Measurements from ENCODE around the gene GNAS-AS1.

- no peak for TF ChIP-seq REST (IDR thresholded peaks at IDR 0.05; ENCODE audit: low read depth, low read length)
- no peak for TF ChIP-seq CREB1 (IDR thresholded peaks at IDR 0.05; ENCODE audit: low read depth)
- TF ChIP-seq POLR2A (IDR thresholded peaks at IDR 0.05; ENCODE audit: low read depth, low read length) = no peak
- TF ChIP-seq HDAC6 (IDR thresholded peaks at IDR 0.05; ENCODE audit: unreplicated experiment) = no peak
- TF ChIP-seq BCLAF1 (IDR thresholded peaks at IDR 0.05) = no peak
- no peak for TF ChIP-seq POLR2AphosphoS5 (IDR thresholded peaks at IDR 0.05; ENCODE audit: low read length)
- no peak for TF ChIP-seq EZH2 (IDR thresholded peaks at IDR 0.05; ENCODE audit: borderline replicate concordance, control insufficient read depth, low read depth, low read length)
- TF ChIP-seq CTCF (IDR thresholded peaks at IDR 0.05 in 2 of 3, conservative IDR thresholded peaks at IDR 0.05 in 1 of 3; ENCODE audit: control insufficient read depth in 2 of 3, extremely low read depth in 1 of 3, insufficient read depth in 1 of 3, low read depth in 3 of 3, low read length in 3 of 3) = peak; percentile 52 to 72 (median 64)
- no peak for TF ChIP-seq JUND (IDR thresholded peaks at IDR 0.05; ENCODE audit: low read depth, low read length)
Measured at GRCh38 chr20:58852543-58853271, 2.0 kb upstream of the GNAS-AS1 start, which contains the start of gene GNAS.
